HL-60/S4 treated with retinoic acid at 250 ng/mL for 4 days and 3 days (cell line): ENCODE data around the gene SIRT3.

Experiments
- in situ Hi-C: fragments of 300-500 bp; cut with MboI; formaldehyde crosslinking; loops from 2 replicates; pipeline ENCODE4 v1.7.0; 2022; ENCODE audit warnings: low sequenced_read_pairs

The SIRT3 gene

GRCh38 chr11:217704-218103 is 18.4 kb downstream of the SIRT3 start:
- in situ Hi-C loops: no loop called here

- in situ Hi-C loops: no loop called here
Observed at GRCh38 chr11:216081-216974, 19.8 kb downstream of the SIRT3 start.

GRCh38 chr11:215581-216037 is 20.5 kb downstream of the SIRT3 start:
- in situ Hi-C loops: no loop called here

- in situ Hi-C loops: no loop called here
Observed at GRCh38 chr11:214083-214482, 22.1 kb downstream of the SIRT3 start.

- in situ Hi-C loops: no loop called here
Observed at GRCh38 chr11:213111-213510, 23.0 kb downstream of the SIRT3 start.

GRCh38 chr11:212150-213100 is 23.7 kb downstream of the SIRT3 start:
- in situ Hi-C loops: no loop called here

- in situ Hi-C loops: no loop called here
Observed at GRCh38 chr11:211741-212140, 24.4 kb downstream of the SIRT3 start.

- in situ Hi-C loops: no loop called here
Observed at GRCh38 chr11:211295-211694, 24.8 kb downstream of the SIRT3 start.

GRCh38 chr11:210803-211180 is 25.4 kb downstream of the SIRT3 start:
- in situ Hi-C loops: no loop called here

GRCh38 chr11:210122-210802 is 25.9 kb downstream of the SIRT3 start:
- in situ Hi-C loops: no loop called here

GRCh38 chr11:209275-210121 is 26.6 kb downstream of the SIRT3 start:
- in situ Hi-C loops: no loop called here

GRCh38 chr11:208917-209260 is 27.3 kb downstream of the SIRT3 start:
- in situ Hi-C loops: no loop called here

GRCh38 chr11:208181-208916 is 27.8 kb downstream of the SIRT3 start:
- in situ Hi-C loops: no loop called here

GRCh38 chr11:207863-208180 is 28.3 kb downstream of the SIRT3 start:
- in situ Hi-C loops: no loop called here

GRCh38 chr11:207208-207862 is 28.8 kb downstream of the SIRT3 start, which contains the start of the genes BET1L and RIC8A:
TSS of gene BET1L (minus strand) at chr11:207399. CDS start at chr11:207321, 78 bp downstream.
TSS of gene RIC8A (plus strand) at chr11:207708. CDS start at chr11:208855, 1,147 bp downstream.
- in situ Hi-C loops: no loop called here

GRCh38 chr11:206526-207207 is 29.5 kb downstream of the SIRT3 start:
- in situ Hi-C loops: no loop called here

GRCh38 chr11:206002-206384 is 30.1 kb downstream of the SIRT3 start:
- in situ Hi-C loops: no loop called here

GRCh38 chr11:205221-206001 is 30.7 kb downstream of the SIRT3 start:
- in situ Hi-C loops: no loop called here
